GM10248 (cell line): Measurements from ENCODE around the gene NMUR1.

ENCODE experiments used
- CTCF ChIA-PET: fragments of 300-600 bp; sonication (Branson Sonifier 250); formaldehyde crosslinking; extraction: SDS; loops from one replicate; lab custom pipeline; 2021; ENCODE audit warnings: antibody characterized with exemption; lab: Yijun Ruan, JAX
- POLR2A ChIA-PET: fragments of 350-650 bp; sonication (Branson Sonifier 250); formaldehyde crosslinking; extraction: SDS; loops from one replicate; lab custom pipeline; 2020; ENCODE audit warnings: antibody characterized with exemption; lab: Yijun Ruan, JAX
- DNase-seq: peaks from one replicate; pipeline ENCODE4 v3.0.0; 2012; ENCODE audit errors: extremely low spot score
- TF ChIP-seq, protein P1 (sequence below): IDR thresholded peaks from 2 replicates; pipeline ENCODE4 v1.5.1; 2012; ENCODE audit warnings: mild to moderate bottlenecking, low read depth; ENCODE audit errors: extremely low read depth, missing control alignments, control extremely low read depth

Gene NMUR1

DNA sequence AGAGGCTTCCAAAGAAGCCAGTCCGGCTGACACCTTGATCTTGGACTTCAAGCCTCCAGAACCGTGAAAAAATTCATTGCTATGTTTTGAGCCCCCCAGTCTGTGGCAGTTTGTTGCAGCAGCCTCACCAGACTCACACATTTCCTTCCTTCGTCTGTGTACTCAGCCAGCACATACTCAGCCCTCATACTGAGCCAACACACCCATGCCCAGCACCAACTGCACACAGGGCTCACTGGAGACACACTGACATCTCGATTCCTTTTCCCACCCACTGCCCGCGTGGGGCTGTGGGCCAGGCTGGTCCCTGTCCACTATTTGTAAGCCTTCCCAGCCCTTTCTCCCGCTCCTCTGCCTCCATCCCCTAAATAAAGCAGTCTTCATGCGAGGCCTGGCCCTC lies 24.1 kb upstream of the NMUR1 start:
- CTCF ChIA-PET: interaction anchor here (1.2 to 13.7 kb wide), 15 partner anchors 8 to 152 kb away, joined by 3 to 187 read pairs (median 8); partner anchors contain the start of gene NMUR1
- TF ChIP-seq, protein P1, sequence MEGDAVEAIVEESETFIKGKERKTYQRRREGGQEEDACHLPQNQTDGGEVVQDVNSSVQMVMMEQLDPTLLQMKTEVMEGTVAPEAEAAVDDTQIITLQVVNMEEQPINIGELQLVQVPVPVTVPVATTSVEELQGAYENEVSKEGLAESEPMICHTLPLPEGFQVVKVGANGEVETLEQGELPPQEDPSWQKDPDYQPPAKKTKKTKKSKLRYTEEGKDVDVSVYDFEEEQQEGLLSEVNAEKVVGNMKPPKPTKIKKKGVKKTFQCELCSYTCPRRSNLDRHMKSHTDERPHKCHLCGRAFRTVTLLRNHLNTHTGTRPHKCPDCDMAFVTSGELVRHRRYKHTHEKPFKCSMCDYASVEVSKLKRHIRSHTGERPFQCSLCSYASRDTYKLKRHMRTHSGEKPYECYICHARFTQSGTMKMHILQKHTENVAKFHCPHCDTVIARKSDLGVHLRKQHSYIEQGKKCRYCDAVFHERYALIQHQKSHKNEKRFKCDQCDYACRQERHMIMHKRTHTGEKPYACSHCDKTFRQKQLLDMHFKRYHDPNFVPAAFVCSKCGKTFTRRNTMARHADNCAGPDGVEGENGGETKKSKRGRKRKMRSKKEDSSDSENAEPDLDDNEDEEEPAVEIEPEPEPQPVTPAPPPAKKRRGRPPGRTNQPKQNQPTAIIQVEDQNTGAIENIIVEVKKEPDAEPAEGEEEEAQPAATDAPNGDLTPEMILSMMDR: no peak
- DNase-seq: no peak
- POLR2A ChIA-PET: interaction anchor here (0.6 to 1.1 kb wide), 3 partner anchors 91 to 154 kb away, joined by 3 read pairs; partner anchors contain the start of gene PTMA

DNA sequence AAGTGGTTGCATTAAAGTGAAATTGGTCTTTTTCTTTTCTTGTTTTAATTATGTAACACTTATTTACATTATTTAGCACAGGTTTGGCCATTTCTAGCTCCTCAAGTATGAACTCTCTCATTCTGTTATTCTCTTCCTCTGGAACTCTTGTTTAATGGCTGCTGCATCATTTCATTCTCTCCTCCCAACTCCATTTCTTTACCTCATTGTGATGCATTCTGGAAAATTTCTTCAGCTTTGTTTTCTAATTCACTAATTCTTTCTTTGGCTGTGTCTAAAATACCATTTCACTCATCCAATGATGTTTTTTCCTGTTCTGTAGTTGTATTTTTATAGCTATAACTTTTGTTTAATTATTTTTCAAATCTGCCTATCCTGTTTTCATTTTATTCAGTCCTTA lies 22.5 kb upstream of the NMUR1 start:
- no peak for DNase-seq
- TF ChIP-seq, protein P1: no peak
- POLR2A ChIA-PET: no interaction called here
- CTCF ChIA-PET: interaction anchor here (0.8 to 13.7 kb wide), 13 partner anchors 9 to 123 kb away, joined by 3 to 187 read pairs (median 5); partner anchors contain the start of gene NMUR1

DNA sequence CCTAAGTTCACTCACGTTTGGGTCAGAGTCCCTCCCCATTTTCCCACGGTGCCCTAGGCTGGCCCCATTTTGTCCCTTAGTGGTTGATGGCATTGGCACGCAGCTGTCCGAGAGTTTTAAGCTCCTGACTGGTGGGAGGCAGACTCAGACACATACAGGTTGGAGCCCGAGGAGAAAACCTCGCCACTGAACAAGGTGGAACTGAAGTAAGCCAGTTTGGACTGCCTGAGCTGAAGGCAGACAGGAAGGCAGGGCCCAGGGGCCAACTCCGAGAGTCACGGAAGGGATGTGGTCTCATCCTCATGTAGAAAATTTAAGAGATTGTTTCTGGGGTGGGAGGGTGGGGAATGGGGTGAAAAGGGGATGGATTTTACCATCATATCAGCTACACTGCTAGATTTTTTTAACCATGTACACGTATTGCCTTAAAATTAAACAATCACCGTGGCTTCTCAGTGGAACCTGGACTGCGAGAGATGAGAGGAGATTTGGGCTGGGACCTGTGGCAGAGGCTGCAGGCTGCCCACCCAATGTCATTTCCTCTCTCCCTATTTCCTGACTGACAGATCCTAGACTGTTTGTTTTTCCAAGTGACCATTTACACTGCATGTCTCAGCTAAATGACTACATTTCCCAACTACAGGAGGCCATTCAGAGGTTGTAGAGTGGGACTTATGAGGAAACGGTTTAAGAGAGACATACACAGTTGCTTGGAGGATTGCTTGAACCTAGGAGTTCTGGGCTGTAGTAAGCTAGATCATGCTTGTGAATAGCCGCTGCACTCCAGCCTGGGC lies 19.4 kb upstream of the NMUR1 start:
- ChIA-PET CTCF (interaction anchor here (1.1 to 1.6 kb wide), 6 partner anchors 9 to 100 kb away, joined by 3 to 7 read pairs (median 6); partner anchors contain the start of gene NMUR1), POLR2A (interaction anchor here (0.7 kb wide), 1 partner anchor 85 kb away, joined by 4 read pairs; the partner anchor contains the start of gene NCL)

DNA sequence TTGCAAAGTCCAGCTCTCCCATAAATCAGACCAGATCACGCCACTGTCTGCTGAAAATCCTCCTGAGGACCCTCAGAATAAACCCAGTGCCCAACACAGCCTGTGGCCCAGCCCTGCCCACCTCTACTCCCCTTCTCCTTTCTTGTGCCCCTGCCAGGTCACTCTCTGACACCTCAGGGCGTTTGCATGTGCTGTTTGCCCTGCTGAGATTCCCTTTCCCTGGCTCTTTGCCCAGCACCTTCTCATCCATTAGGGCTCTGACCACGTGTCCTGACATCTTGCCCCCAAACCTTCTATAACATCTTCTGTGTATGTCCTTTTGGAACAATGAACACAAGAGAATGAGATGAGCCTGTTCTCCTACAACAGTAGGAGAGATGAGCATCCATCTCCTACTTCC lies 18.5 kb upstream of the NMUR1 start:
- no peak for DNase-seq
- POLR2A ChIA-PET: interaction anchor here (0.7 kb wide), 1 partner anchor 84 kb away, joined by 4 read pairs; the partner anchor contains the start of gene NCL
- CTCF ChIA-PET: interaction anchor here (1.4 to 2.9 kb wide), 6 partner anchors 14 to 53 kb away, joined by 5 to 10 read pairs (median 6); partner anchors contain the start of gene NMUR1
- TF ChIP-seq, protein P1: no peak

More for the DNA sequence above, 19.4 kb upstream of the NMUR1 start:
- no peak for DNase-seq
- TF ChIP-seq, protein P1: no peak

DNA sequence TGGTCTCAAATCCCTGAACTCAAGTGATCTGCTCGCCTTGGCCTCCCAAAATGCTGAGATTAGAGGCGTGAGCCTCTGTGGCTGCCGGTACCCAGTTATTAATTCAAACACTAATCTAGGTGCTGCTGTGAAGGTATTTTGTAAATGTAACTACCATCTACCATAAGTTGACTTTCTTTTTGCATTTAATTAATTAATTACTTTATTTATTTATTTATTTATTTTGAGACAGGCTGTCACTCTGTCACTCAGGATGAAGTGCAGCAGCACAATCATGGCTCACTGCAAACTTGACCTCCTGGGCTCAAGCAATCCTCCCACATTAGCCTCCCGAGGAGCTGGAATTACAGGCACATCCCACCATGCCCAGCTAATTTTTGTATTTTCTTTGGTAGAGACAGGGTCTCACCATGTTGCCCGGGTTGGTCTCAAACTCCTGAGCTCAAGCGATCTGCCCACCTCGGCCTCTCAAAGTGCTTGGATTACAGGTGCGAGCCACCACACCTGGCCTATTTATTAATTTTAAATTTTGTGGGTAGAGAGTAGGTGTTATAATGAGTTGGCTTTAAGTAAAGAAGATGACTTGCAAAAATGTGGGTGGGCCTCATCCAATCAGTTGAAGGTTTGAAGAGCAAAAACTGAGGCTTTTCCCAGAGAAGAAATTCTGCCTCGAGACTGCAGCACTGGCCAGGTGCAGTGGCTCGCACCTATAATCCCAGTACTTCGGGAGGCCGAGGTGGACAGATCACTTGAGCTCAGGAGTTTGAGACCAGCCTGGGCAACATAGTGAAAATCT lies 17.3 kb upstream of the NMUR1 start:
- TF ChIP-seq, protein P1: no peak
- DNase-seq: no peak
- CTCF ChIA-PET: interaction anchor here (0.8 to 3.4 kb wide), 5 partner anchors 9 to 127 kb away, joined by 4 to 45 read pairs (median 6); no protein-coding TSS in a partner anchor
- POLR2A ChIA-PET: no interaction called here

DNA sequence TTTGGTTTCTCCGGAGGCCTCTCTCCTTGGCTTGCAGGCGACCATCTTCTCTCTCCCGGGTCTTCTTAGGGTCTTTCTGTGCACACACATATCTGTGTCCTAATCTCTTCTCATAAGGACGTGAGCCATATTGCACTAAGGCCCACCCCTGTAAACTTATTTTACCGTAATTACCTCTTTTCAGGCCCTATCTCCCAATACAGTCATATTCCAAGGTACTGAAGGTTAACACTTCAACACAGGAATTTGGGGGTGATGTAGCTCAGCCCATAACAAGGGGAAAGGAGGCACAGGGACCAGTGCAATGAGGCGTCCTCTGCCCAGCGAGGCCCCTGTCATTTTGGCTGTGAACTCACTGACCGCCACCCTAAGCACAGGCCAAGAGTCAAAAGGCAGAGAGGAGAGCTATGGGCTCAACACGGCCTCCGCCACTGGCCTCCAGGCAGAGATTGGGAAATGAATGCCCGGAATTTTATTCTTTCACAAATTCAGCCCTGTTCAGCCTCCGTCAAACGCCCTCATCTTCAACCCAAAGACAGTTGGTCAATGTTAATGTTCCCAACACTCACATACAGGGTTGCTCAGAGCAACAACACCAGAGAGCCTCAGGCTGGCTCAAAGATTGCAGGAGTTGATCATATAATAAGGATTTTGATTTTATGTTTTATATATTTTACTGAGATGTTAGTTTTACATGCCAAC lies 15.9 kb upstream of the NMUR1 start:
- ChIA-PET CTCF (interaction anchor here (0.8 to 3.4 kb wide), 11 partner anchors 10 to 695 kb away, joined by 3 to 45 read pairs (median 5); partner anchors contain the start of gene NMUR1), POLR2A (interaction anchor here (0.6 to 1.0 kb wide), 2 partner anchors 13 to 82 kb away, joined by 5 to 8 read pairs; partner anchors contain the start of gene NCL)
- TF ChIP-seq, protein P1: no peak
- DNase-seq: no peak
